Neural crest cell (in vitro differentiated cells): ENCODE results near the gene TMEM54. TPM values are rescaled to one million over a fixed set of nuclear protein-coding genes. Genes with fewer than 3 reads are reported as not detected.

Source experiments
- DNase-seq: peaks from one replicate; pipeline ENCODE4 v3.0.0; 2021; ENCODE audit warnings: low read depth, mixed read lengths, low spot score
- H3K27ac Mint-ChIP-seq: one replicate; pipeline ENCODE4 v1.8.0; 2021; ENCODE audit warnings: mild to moderate bottlenecking, mixed read lengths; ENCODE audit not compliant: unreplicated experiment
- H3K27me3 Mint-ChIP-seq: 2 replicates; pipeline ENCODE4 v1.8.0; 2021; ENCODE audit warnings: low read depth, mild to moderate bottlenecking, mixed read lengths
- H3K36me3 Mint-ChIP-seq: 2 replicates; pipeline ENCODE4 v1.8.0; 2021; ENCODE audit warnings: low read depth, mild to moderate bottlenecking, mixed read lengths
- H3K4me1 Mint-ChIP-seq: 2 replicates; pipeline ENCODE4 v1.8.0; 2021; ENCODE audit warnings: mixed read lengths
- H3K4me3 Mint-ChIP-seq: one replicate; pipeline ENCODE4 v1.8.0; 2021; ENCODE audit warnings: mild to moderate bottlenecking, mixed read lengths
- H3K9me3 Mint-ChIP-seq: 2 replicates; pipeline ENCODE4 v1.8.0; 2021; ENCODE audit warnings: mixed read lengths
- total RNA-seq: library from RNA; stranded (reverse); gene quantifications from 2 replicates; pipeline ENCODE4 v1.2.1, GENCODE V29; 2021
- TF ChIP-seq, protein P1 (sequence below): fragments of 200-600 bp; sonication (generic); conservative IDR thresholded peaks from 2 replicates; pipeline ENCODE4 v1.5.0; 2021; ENCODE audit warnings: antibody characterized with exemption, mild to moderate bottlenecking

TMEM54 gene
- total RNA-seq, 1 donor from 2014 or later, result 2.7 TPM

DNA sequence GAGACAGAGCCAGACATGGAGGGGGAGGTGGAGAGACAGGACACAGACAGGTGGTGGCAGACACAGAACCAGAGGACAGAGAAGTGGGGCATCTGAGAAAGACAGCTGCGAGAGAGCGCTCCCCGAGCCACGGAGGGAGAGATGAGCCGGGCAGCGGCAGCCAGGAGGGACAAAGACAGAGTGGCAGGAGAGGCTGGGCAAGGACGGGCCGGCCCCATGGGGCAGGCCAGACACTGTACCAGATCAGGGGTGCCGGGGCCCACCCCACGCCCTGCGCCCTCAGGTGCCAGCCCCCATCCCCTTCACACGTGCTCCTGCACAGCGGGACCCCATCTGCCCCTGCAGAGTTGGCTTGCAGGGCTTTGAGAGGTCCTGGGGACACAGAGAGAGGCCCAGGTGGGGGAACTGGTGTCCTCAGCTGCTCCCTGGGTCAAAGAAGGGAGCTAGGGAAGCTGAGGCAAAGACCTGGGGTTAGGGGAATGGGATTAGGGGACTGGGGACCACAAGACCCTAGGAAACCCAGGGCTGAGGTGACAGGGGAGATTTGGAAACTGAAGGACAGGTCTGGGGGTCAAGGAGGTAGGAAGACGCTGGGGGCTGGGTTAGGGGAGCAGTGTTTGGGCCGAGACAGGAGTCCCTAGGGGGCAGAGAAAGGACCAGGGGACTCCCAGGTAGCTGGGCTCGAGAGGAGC is 31.1 kb downstream of the TMEM54 start:
- H3K27me3 Mint-ChIP-seq, result peaks cover 34% of the 10 kb centered on the region
- H3K36me3 Mint-ChIP-seq, result no peaks in the 10 kb centered on the region

DNA sequence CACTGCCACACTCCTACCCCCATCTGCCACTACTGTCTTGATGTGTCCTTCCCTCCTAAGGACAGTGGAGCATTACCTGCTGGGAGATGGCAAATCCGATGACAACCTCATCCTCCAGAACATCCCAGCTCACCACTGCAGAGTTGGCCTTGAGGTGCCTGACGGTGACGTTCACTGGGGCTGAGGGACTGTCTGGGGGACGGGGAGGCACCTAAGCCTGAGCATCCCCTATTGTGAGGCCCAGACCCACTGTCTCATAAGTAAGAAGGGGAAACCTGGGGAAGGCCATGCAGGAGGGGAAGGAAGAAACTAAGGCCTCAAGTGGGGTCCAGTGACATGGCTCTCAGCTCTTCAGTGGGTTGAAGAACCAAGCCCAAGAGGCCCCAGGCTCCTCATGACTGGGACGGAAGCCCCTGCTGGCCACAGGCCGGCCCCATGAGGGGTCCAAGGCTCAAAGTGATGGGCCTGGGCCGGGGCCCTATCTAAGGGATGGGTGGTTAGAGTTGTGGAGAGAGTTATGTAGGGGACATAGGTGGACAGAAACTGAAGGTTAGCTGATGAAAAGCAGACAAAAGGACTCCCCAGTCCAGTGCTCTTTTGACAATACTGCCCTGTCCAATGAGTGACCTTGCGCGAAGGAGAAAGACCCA is 32.3 kb downstream of the TMEM54 start:
- no peak overlapping the region for H3K27ac Mint-ChIP-seq
- H3K4me1 Mint-ChIP-seq, result peaks cover 26% of the 10 kb centered on the region
- peak overlapping the region; percentile 79 for H3K4me3 Mint-ChIP-seq
- TF ChIP-seq, protein P1, sequence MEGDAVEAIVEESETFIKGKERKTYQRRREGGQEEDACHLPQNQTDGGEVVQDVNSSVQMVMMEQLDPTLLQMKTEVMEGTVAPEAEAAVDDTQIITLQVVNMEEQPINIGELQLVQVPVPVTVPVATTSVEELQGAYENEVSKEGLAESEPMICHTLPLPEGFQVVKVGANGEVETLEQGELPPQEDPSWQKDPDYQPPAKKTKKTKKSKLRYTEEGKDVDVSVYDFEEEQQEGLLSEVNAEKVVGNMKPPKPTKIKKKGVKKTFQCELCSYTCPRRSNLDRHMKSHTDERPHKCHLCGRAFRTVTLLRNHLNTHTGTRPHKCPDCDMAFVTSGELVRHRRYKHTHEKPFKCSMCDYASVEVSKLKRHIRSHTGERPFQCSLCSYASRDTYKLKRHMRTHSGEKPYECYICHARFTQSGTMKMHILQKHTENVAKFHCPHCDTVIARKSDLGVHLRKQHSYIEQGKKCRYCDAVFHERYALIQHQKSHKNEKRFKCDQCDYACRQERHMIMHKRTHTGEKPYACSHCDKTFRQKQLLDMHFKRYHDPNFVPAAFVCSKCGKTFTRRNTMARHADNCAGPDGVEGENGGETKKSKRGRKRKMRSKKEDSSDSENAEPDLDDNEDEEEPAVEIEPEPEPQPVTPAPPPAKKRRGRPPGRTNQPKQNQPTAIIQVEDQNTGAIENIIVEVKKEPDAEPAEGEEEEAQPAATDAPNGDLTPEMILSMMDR, result no peak
- no peaks in the 10 kb centered on the region for H3K9me3 Mint-ChIP-seq
- DNase-seq, result no peak
- peaks cover 3% of the 10 kb centered on the region for H3K36me3 Mint-ChIP-seq
- H3K27me3 Mint-ChIP-seq, result peaks cover 30% of the 10 kb centered on the region

More for the DNA sequence above, 31.1 kb downstream of the TMEM54 start:
- DNase-seq, result no peak
- Mint-ChIP-seq H3K4me3 (peak overlapping the region; percentile 79), H3K9me3 (no peaks in the 10 kb centered on the region), H3K27ac (no peak overlapping the region), H3K4me1 (peaks cover 27% of the 10 kb centered on the region)
- TF ChIP-seq, protein P1, result no peak

DNA sequence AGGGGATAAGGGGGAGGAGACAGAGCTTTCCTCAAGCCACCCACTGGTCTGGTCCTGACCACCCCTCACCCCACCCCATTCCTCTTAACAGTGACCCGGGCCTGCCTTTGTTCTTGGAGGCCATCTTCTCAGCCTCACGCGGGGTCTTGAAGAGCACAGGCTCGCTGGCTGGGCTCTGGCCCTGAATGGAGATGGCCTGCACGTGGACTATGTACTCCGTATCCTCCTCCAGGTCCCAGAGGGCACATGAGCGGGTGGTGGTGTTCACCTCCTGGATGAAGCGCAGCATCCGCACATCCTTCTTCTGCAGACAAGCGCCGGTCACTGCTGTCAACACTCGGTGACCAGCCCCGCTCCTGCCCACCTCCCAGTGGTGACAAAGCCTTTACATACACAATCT is 33.1 kb downstream of the TMEM54 start:
- Mint-ChIP-seq H3K4me1 (peaks cover 26% of the 10 kb centered on the region), H3K4me3 (no peak overlapping the region), H3K27me3 (peaks cover 30% of the 10 kb centered on the region), H3K36me3 (peaks cover 3% of the 10 kb centered on the region), H3K27ac (no peak overlapping the region), H3K9me3 (no peaks in the 10 kb centered on the region)
- TF ChIP-seq, protein P1, result no peak
- DNase-seq, result no peak

DNA sequence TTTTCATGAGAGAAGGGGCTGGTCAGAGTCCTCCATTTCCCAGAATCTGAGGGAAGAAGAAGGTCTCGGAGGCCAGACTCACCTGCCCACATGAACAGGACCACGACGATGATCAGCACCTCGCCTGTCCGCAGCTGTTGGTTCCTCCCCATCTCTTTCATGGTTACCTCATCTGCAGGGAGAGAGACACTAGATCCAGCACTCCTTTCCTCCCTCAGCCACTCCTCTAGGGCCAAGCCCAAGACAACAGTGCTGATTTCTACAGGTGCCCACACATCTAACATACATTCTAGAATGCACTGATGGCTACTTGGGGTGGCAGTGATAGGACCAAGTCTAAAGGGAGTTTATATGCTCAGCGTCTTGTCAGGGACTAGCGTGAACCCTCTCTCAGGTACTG is 33.5 kb downstream of the TMEM54 start:
- Mint-ChIP-seq H3K4me3 (no peak overlapping the region), H3K4me1 (peaks cover 24% of the 10 kb centered on the region), H3K9me3 (no peaks in the 10 kb centered on the region), H3K27ac (no peak overlapping the region), H3K27me3 (peaks cover 28% of the 10 kb centered on the region), H3K36me3 (peaks cover 6% of the 10 kb centered on the region)
- TF ChIP-seq, protein P1, result no peak
- DNase-seq, result no peak

DNA sequence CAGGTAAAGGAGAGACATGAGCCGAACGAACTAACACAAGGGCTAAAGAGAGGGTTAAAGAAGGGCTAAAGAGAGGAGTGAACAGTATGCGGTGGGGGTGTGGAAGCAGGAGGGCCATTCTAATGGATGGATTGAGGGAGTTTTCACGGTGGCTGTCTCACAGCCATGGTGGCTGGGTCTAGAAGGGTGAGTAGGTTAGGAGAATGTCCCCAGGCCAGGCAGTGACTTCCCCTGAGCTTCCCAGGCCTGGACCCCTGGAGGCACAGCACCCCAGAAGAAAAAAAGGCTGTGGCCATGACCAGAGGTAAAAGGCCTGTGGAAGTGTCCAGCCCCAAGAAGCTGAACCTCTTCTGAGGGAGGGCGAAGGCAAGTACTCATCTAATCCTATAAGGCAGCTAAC is 34.0 kb downstream of the TMEM54 start:
- TF ChIP-seq, protein P1, result no peak
- Mint-ChIP-seq H3K27me3 (peaks cover 25% of the 10 kb centered on the region), H3K9me3 (no peaks in the 10 kb centered on the region), H3K36me3 (peaks cover 9% of the 10 kb centered on the region), H3K27ac (no peak overlapping the region), H3K4me3 (peak overlapping the region; percentile 44), H3K4me1 (peaks cover 22% of the 10 kb centered on the region)
- DNase-seq, result no peak
